Measurements from ENCODE around the gene LDLR. TPM values are rescaled to one million over a fixed set of nuclear protein-coding genes. Genes with fewer than 3 reads are reported as not detected.

Gene LDLR
- total and polyA plus RNA-seq, 2 donors (not counting 3 experiments of a cell fraction or from before 2014, with no cell fraction given) = 142 to 174 TPM

DNA sequence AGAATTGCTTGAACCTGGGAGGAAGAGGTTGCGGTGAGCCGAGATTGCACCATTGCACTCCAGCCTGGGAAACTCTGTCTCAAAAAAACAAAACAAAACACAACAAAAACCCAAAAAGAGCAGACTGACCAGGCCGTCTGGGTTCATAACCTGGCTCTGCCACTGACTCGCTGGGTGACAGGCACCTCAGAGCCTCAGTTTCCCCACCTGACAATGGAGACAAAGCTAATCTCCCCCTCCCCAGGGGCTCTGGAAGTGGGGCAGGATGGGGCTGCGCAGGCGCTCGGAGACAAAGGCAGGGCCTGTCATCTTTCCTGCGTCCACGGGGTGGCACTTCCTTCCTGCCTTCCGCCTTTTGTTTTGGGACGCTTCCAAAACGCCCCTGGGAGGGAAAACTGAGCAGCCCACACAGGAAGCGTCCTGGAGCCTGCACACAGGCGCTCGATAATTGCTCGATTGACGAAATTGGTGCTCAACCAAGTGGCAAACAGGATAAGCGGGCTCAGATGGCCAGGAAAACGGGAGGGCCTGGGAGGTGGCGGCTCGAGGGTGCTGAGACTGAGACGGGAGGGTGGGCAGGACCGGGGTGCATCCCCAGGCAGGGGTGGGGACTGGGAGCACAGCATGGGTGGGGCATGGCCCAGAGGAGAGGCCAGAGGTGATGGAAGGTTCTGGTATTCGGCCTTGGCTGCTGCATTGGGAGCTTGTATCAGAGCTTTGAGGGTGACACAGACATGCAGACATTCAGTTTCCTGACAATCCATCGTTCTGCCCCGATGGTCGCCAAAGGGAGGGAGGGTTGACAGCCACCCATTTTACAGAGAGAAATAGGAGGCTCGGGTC lies 48.5 kb downstream of the LDLR start:
- FAIRE-seq (peak; percentile 96), DNase-seq (ENCODE audit: low read depth, low spot score) (peak; percentile 53)

More for the DNA sequence above, 48.5 kb downstream of the LDLR start:
- ChIA-PET CTCF (interaction anchor here (1.0 to 2.9 kb wide), 10 partner anchors 12 to 102 kb away, joined by 3 to 10 read pairs (median 6); partner anchors contain the start of gene KANK2), POLR2A (no interaction called here)
- Histone ChIP-seq H3K36me3 (ENCODE audit: control insufficient read depth in 2 of 2, extremely low read depth in 1 of 2, insufficient read depth in 2 of 2, low read length in 2 of 2) (peaks cover under 1 to 5% of the 10 kb centered on the region in 2 experiments), H3K4me2 (ENCODE audit: insufficient read depth, low read length) (no peak overlapping the region), H3K9me1 (replicated peaks; ENCODE audit: control insufficient read depth, extremely low read depth, insufficient read depth, low read length) (no peaks in the 10 kb centered on the region), H3K27ac (ENCODE audit: insufficient read depth, low read depth, low read length) (peak overlapping the region; percentile 22), H3K9me3 (replicated peaks; ENCODE audit: control insufficient read depth, insufficient read depth, low read length) (no peaks in the 10 kb centered on the region), H3K4me3 (replicated peaks in 1 of 3; ENCODE audit: insufficient read depth in 1 of 3, low read depth in 1 of 3, low read length in 3 of 3) (no peak overlapping the region), H4K20me1 (replicated peaks; ENCODE audit: control insufficient read depth, extremely low read depth, insufficient read depth, low read length) (no peaks in the 10 kb centered on the region), H3K79me2 (ENCODE audit: control insufficient read depth, insufficient read depth, low read length) (no peaks in the 10 kb centered on the region), H2AFZ (ENCODE audit: low read depth, low read length) (no peak overlapping the region), H3K4me1 (ENCODE audit: control insufficient read depth, extremely low read depth, insufficient read depth, low read length) (peaks cover 36% of the 10 kb centered on the region), H3K9ac (replicated peaks; ENCODE audit: extremely low read depth, insufficient read depth, low read length) (no peak overlapping the region), H3K27me3 (ENCODE audit: control insufficient read depth in 2 of 2, insufficient read depth in 2 of 2, low read length in 2 of 2) (no peaks in the 10 kb centered on the region)
- BruUV-seq (replicated peaks) = no TSS peak
- intact Hi-C loops (cut with micrococcal nuclease) (loop anchor here (1.0 to 2.0 kb wide), 3 partner anchors 17 to 66 kb away; partner anchors contain the start of gene SPC24), dilution Hi-C loops (cut with MboI; ENCODE audit: extremely low pct_ligation_motif_present, low sequenced_read_pairs) (no loop called here)
- TF ChIP-seq GATA2 (IDR thresholded peaks at IDR 0.05; ENCODE audit: insufficient read depth, insufficient read length, low read depth, low read length) = no peak
- TF ChIP-seq, protein P1, sequence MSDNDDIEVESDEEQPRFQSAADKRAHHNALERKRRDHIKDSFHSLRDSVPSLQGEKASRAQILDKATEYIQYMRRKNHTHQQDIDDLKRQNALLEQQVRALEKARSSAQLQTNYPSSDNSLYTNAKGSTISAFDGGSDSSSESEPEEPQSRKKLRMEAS (IDR thresholded peaks at IDR 0.05; ENCODE audit: insufficient read depth, insufficient read length) = no peak
- TF ChIP-seq POLR2AphosphoS5 (IDR thresholded peaks at IDR 0.05; ENCODE audit: insufficient read depth, low read depth, low read length) = peak; percentile 63
- peak; percentile 38 for TF ChIP-seq FOS (IDR thresholded peaks at IDR 0.05; ENCODE audit: borderline replicate concordance, insufficient read depth, low read length)
- TF ChIP-seq POLR2A (IDR thresholded peaks at IDR 0.05; ENCODE audit: low read depth, low read length) = peak; percentile 17
- peak; percentile 11 for TF ChIP-seq JUN (IDR thresholded peaks at IDR 0.05; ENCODE audit: borderline replicate concordance, insufficient read depth, insufficient read length, low read depth)
- no peak for TF ChIP-seq MYC (IDR thresholded peaks at IDR 0.05; ENCODE audit: low read depth, low read length)
- TF ChIP-seq EZH2 (IDR thresholded peaks at IDR 0.05; ENCODE audit: borderline replicate concordance, low read depth, low read length, severe bottlenecking) = no peak
- TF ChIP-seq, protein P2, sequence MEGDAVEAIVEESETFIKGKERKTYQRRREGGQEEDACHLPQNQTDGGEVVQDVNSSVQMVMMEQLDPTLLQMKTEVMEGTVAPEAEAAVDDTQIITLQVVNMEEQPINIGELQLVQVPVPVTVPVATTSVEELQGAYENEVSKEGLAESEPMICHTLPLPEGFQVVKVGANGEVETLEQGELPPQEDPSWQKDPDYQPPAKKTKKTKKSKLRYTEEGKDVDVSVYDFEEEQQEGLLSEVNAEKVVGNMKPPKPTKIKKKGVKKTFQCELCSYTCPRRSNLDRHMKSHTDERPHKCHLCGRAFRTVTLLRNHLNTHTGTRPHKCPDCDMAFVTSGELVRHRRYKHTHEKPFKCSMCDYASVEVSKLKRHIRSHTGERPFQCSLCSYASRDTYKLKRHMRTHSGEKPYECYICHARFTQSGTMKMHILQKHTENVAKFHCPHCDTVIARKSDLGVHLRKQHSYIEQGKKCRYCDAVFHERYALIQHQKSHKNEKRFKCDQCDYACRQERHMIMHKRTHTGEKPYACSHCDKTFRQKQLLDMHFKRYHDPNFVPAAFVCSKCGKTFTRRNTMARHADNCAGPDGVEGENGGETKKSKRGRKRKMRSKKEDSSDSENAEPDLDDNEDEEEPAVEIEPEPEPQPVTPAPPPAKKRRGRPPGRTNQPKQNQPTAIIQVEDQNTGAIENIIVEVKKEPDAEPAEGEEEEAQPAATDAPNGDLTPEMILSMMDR (IDR thresholded peaks at IDR 0.05; ENCODE audit: extremely low read depth in 1 of 2, insufficient read depth in 1 of 2, low read depth in 1 of 2, low read length in 2 of 2) = peak; percentile 28 to 43

All from endothelial cell of umbilical vein (primary cell).